Caco-2 (cell line): Measurements from ENCODE around the gene MAPKAP1. TPM values are rescaled to one million over a fixed set of nuclear protein-coding genes. Genes with fewer than 3 reads are reported as not detected.
A peak's percentile ranks its signal among the peaks of the same experiment; 100 is the strongest.

ENCODE experiments used
- BruUV-seq: library from RNA; stranded (reverse); fragments of 400-500 nt; replicated peaks from 2 replicates; lab custom pipeline; 2021; lab: Mats Ljungman, UMichigan
- CTCF ChIA-PET: fragments of 300-600 bp; sonication (Branson Sonifier 250); formaldehyde crosslinking; loops from one replicate; lab custom pipeline; 2022; ENCODE audit warnings: antibody characterized with exemption; lab: Charles Lee
- POLR2A ChIA-PET: fragments of 300-600 bp; sonication (Branson Sonifier 250); formaldehyde crosslinking; loops from one replicate; lab custom pipeline; 2022; ENCODE audit warnings: antibody characterized with exemption; lab: Charles Lee
- DNase-seq, 2 experiments: peaks; one replicate each; pipeline versions ENCODE4 v3.0.0 to v3.0.0-alpha.2; 2020 to 2022
- H3K27me3 ChIP-seq: replicated peaks from 2 replicates; pipeline ENCODE4 v1.6.0; 2011; ENCODE audit warnings: low read length; ENCODE audit not compliant: control insufficient read depth, insufficient read depth
- H3K36me3 ChIP-seq: 2 replicates; pipeline ENCODE4 v1.5.1; 2011; ENCODE audit warnings: low read length; ENCODE audit not compliant: control insufficient read depth, insufficient read depth
- H3K4me1 ChIP-seq: fragments of 250-450 bp; sonication (Bioruptor Pico); 2 replicates; pipeline ENCODE4 v1.5.1; 2020; ENCODE audit warnings: mild to moderate bottlenecking
- H3K4me3 ChIP-seq: 2 replicates; pipeline ENCODE4 v1.5.1; 2011; ENCODE audit warnings: low read depth, mild to moderate bottlenecking, control low read depth, low read length
- H3K9me3 ChIP-seq: fragments of 250-450 bp; sonication (Bioruptor Pico); 2 replicates; pipeline ENCODE4 v1.5.1; 2020; ENCODE audit warnings: mild to moderate bottlenecking, moderate library complexity
- H3K27ac Mint-ChIP-seq: one replicate; pipeline ENCODE4 v1.8.0; 2022; ENCODE audit warnings: mixed read lengths; ENCODE audit not compliant: unreplicated experiment
- H3K27me3 Mint-ChIP-seq: one replicate; pipeline ENCODE4 v1.8.0; 2022; ENCODE audit warnings: mixed read lengths; ENCODE audit not compliant: insufficient read depth, unreplicated experiment
- H3K36me3 Mint-ChIP-seq: one replicate; pipeline ENCODE4 v1.8.0; 2022; ENCODE audit warnings: mild to moderate bottlenecking, mixed read lengths; ENCODE audit not compliant: insufficient read depth, unreplicated experiment
- H3K4me1 Mint-ChIP-seq: one replicate; pipeline ENCODE4 v1.8.0; 2022; ENCODE audit warnings: low read depth, mixed read lengths; ENCODE audit not compliant: unreplicated experiment
- H3K4me3 Mint-ChIP-seq: one replicate; pipeline ENCODE4 v1.8.0; 2022; ENCODE audit warnings: mild to moderate bottlenecking, moderate library complexity, mixed read lengths; ENCODE audit not compliant: unreplicated experiment
- H3K9me3 Mint-ChIP-seq: one replicate; pipeline ENCODE4 v1.8.0; 2022; ENCODE audit warnings: mixed read lengths; ENCODE audit not compliant: unreplicated experiment
- CTCF ChIP-seq, 2 experiments: fragments of 200-600 bp in 1 of 2; IDR thresholded peaks; 1 replicate in 1 of 2; 2 replicates in 1 of 2; pipeline versions ENCODE4 v1.5.1 to v1.8.0; 2011 to 2022; ENCODE audit warnings: antibody characterized with exemption in 1 of 2, control low read depth in 1 of 2, inconsistent platforms in 1 of 2, low read depth in 1 of 2, low read length in 1 of 2, mild to moderate bottlenecking in 1 of 2, moderate library complexity in 1 of 2; ENCODE audit not compliant: insufficient read depth in 1 of 2, severe bottlenecking in 1 of 2, unreplicated experiment in 1 of 2
- intact Hi-C: fragments of 100-400 bp; cut with micrococcal nuclease; formaldehyde crosslinking; loops from one replicate; pipeline ENCODE4 v1.10.0; 2022; ENCODE audit not compliant: unreplicated experiment
- total RNA-seq: library from RNA; stranded (reverse); gene quantifications from 2 replicates; pipeline ENCODE4 v1.2.3, GENCODE V29; 2022

MAPKAP1 gene
- total RNA-seq, 1 experiment from 2014 or later: 70.0 TPM

- no peak for TF ChIP-seq CTCF (IDR thresholded peaks at IDR 0.05; ENCODE audit: insufficient read depth in 1 of 2, low read depth in 1 of 2, low read length in 1 of 2, severe bottlenecking in 1 of 2, unreplicated experiment in 1 of 2)
- BruUV-seq: no TSS peak
- POLR2A ChIA-PET: no interaction called here
- CTCF ChIA-PET: no interaction called here
- Histone ChIP-seq H3K9me3 (no peaks in the 10 kb centered on the region), H3K27me3 (no peaks in the 10 kb centered on the region), H3K4me1 (peaks cover 23% of the 10 kb centered on the region), H3K4me3 (no peak overlapping the region), H3K36me3 (no peaks in the 10 kb centered on the region)
- H3K27ac Mint-ChIP-seq: peak overlapping the region; percentile 11
- peaks cover 20% of the 10 kb centered on the region for H3K4me1 Mint-ChIP-seq
- intact Hi-C loops: no loop called here
- peaks cover 8% of the 10 kb centered on the region for H3K9me3 Mint-ChIP-seq
- H3K4me3 Mint-ChIP-seq: no peak overlapping the region
- H3K27me3 Mint-ChIP-seq: no peaks in the 10 kb centered on the region
- H3K36me3 Mint-ChIP-seq: peaks cover 5% of the 10 kb centered on the region
- DNase-seq: no peak
Observed at GRCh38 chr9:125593581-125594222, 113.3 kb downstream of the MAPKAP1 start.

- no peaks in the 10 kb centered on the region for H3K9me3 ChIP-seq
- H3K4me3 Mint-ChIP-seq: no peak overlapping the region
- no peaks in the 10 kb centered on the region for H3K27me3 ChIP-seq
- intact Hi-C loops: no loop called here
- H3K36me3 Mint-ChIP-seq: peaks cover 5% of the 10 kb centered on the region
- BruUV-seq: no TSS peak
- H3K27me3 Mint-ChIP-seq: no peaks in the 10 kb centered on the region
- H3K27ac Mint-ChIP-seq: no peak overlapping the region
- ChIA-PET POLR2A (no interaction called here), CTCF (no interaction called here)
- no peak overlapping the region for H3K4me3 ChIP-seq
- no peak for TF ChIP-seq CTCF (IDR thresholded peaks at IDR 0.05; ENCODE audit: insufficient read depth in 1 of 2, low read depth in 1 of 2, low read length in 1 of 2, severe bottlenecking in 1 of 2, unreplicated experiment in 1 of 2)
- H3K36me3 ChIP-seq: no peaks in the 10 kb centered on the region
- peaks cover 23% of the 10 kb centered on the region for H3K4me1 ChIP-seq
- no peak for DNase-seq
- H3K9me3 Mint-ChIP-seq: peaks cover 8% of the 10 kb centered on the region
- H3K4me1 Mint-ChIP-seq: peaks cover 20% of the 10 kb centered on the region
Observed at GRCh38 chr9:125591888-125592287, 115.1 kb downstream of the MAPKAP1 start.

GRCh38 chr9:125591245-125591644, 115.8 kb downstream of the MAPKAP1 start:
- no peak for DNase-seq
- Histone ChIP-seq H3K27me3 (no peaks in the 10 kb centered on the region), H3K4me3 (no peak overlapping the region), H3K36me3 (no peaks in the 10 kb centered on the region), H3K4me1 (peaks cover 23% of the 10 kb centered on the region), H3K9me3 (no peaks in the 10 kb centered on the region)
- intact Hi-C loops: no loop called here
- no peak for TF ChIP-seq CTCF (IDR thresholded peaks at IDR 0.05; ENCODE audit: insufficient read depth in 1 of 2, low read depth in 1 of 2, low read length in 1 of 2, severe bottlenecking in 1 of 2, unreplicated experiment in 1 of 2)
- CTCF ChIA-PET: no interaction called here
- Mint-ChIP-seq H3K27ac (no peak overlapping the region), H3K4me1 (peaks cover 24% of the 10 kb centered on the region), H3K4me3 (no peak overlapping the region), H3K27me3 (no peaks in the 10 kb centered on the region), H3K9me3 (peaks cover 6% of the 10 kb centered on the region), H3K36me3 (peaks cover 9% of the 10 kb centered on the region)
- BruUV-seq: no TSS peak
- POLR2A ChIA-PET: no interaction called here
